H1 (cell line): ENCODE measurements around the gene CCDC8. TPM values are rescaled to one million over a fixed set of nuclear protein-coding genes. Genes with fewer than 3 reads are reported as not detected.

ENCODE experiments used
- CTCF ChIA-PET: fragments of 300-600 bp; sonication (Branson Sonifier 250); formaldehyde crosslinking; loops from one replicate; lab custom pipeline; 2021; ENCODE audit not compliant: partially characterized antibody; lab: Charles Lee
- POLR2A ChIA-PET: fragments of 300-600 bp; sonication (Branson Sonifier 250); formaldehyde crosslinking; loops from one replicate; lab custom pipeline; 2021; ENCODE audit warnings: inconsistent platforms; ENCODE audit not compliant: partially characterized antibody; lab: Charles Lee
- DNase-seq, 2 experiments: peaks; one replicate each; pipeline versions ENCODE4 v3.0.0 to v3.0.0-alpha.2; 2010 to 2022; ENCODE audit warnings: low spot score in 2 of 2, low read depth in 1 of 2, mixed read lengths in 1 of 2
- FAIRE-seq: peaks from 2 replicates; lab custom pipeline; 2011; peaks lifted over from hg19 to GRCh38; lab: Jason Lieb, UNC
- H2AFZ ChIP-seq: 2 replicates; pipeline ENCODE4 v1.8.1; 2012; ENCODE audit warnings: low read length, inconsistent platforms
- H2AK5ac ChIP-seq: 2 replicates; pipeline ENCODE4 v1.6.1; 2013; ENCODE audit warnings: low read depth, low read length
- H2BK120ac ChIP-seq: replicated peaks from 2 replicates; pipeline ENCODE3; 2013; ENCODE audit warnings: low read depth, low read length, inconsistent platforms
- H2BK12ac ChIP-seq: 2 replicates; pipeline ENCODE4 v1.6.1; 2013; ENCODE audit warnings: low read depth, low read length
- H2BK15ac ChIP-seq: 2 replicates; pipeline ENCODE4 v1.6.1; 2013; ENCODE audit warnings: low read length
- H2BK20ac ChIP-seq: 2 replicates; pipeline ENCODE4 v1.6.1; 2013; ENCODE audit warnings: low read length
- H2BK5ac ChIP-seq: 2 replicates; pipeline ENCODE4 v1.6.1; 2013; ENCODE audit warnings: low read depth, low read length
- H3K14ac ChIP-seq: 2 replicates; pipeline ENCODE4 v1.6.1; 2013; ENCODE audit warnings: inconsistent platforms; ENCODE audit not compliant: insufficient read length
- H3K18ac ChIP-seq: 2 replicates; pipeline ENCODE4 v1.6.1; 2013; ENCODE audit warnings: low read length; ENCODE audit errors: extremely low read depth
- H3K23ac ChIP-seq: 2 replicates; pipeline ENCODE4 v1.6.1; 2013; ENCODE audit warnings: inconsistent platforms; ENCODE audit not compliant: insufficient read length
- H3K23me2 ChIP-seq: 2 replicates; pipeline ENCODE4 v1.6.1; 2013; ENCODE audit warnings: low read depth, low read length
- H3K27ac ChIP-seq: 2 replicates; pipeline ENCODE4 v1.6.1; 2011; ENCODE audit warnings: low read depth, low read length, inconsistent platforms
- H3K27me3 ChIP-seq, 4 experiments: replicated peaks in 1 of 4; 1 replicate in 1 of 4; 2 replicates in 3 of 4; pipeline versions ENCODE4 v1.6.1 to v1.8.1; 2011 to 2013; ENCODE audit warnings: low read length in 3 of 4, mild to moderate bottlenecking in 3 of 4, inconsistent platforms in 2 of 4, mixed read lengths in 2 of 4, moderate library complexity in 1 of 4; ENCODE audit not compliant: control insufficient read depth in 3 of 4, insufficient read depth in 3 of 4; ENCODE audit errors: extremely low read depth in 1 of 4
- H3K36me3 ChIP-seq, 4 experiments: 2 replicates each; pipeline versions ENCODE4 v1.6.1 to v1.8.1; 2011 to 2013; ENCODE audit warnings: mild to moderate bottlenecking in 4 of 4, low read length in 3 of 4, moderate library complexity in 2 of 4, control low read depth in 1 of 4, inconsistent platforms in 1 of 4; ENCODE audit not compliant: insufficient read depth in 4 of 4, control insufficient read depth in 2 of 4
- H3K4ac ChIP-seq: replicated peaks from 2 replicates; pipeline ENCODE3; 2013; ENCODE audit warnings: low read length, low read depth, mixed read lengths, inconsistent platforms; ENCODE audit not compliant: insufficient read length
- H3K4me1 ChIP-seq, 4 experiments: replicated peaks in 1 of 4; 1 replicate in 1 of 4; 2 replicates in 3 of 4; pipeline versions ENCODE4 v1.6.1 to v1.8.1; 2011 to 2013; ENCODE audit warnings: low read length in 3 of 4, inconsistent platforms in 2 of 4, mixed read lengths in 1 of 4; ENCODE audit not compliant: insufficient read depth in 4 of 4, control insufficient read depth in 3 of 4
- H3K4me2 ChIP-seq, 2 experiments: 2 replicates each; pipeline versions ENCODE4 v1.6.1 to v1.8.1; 2011 to 2013; ENCODE audit warnings: low read depth in 2 of 2, low read length in 2 of 2, control low read depth in 1 of 2, inconsistent platforms in 1 of 2, mild to moderate bottlenecking in 1 of 2; ENCODE audit not compliant: insufficient read depth in 1 of 2
- H3K4me3 ChIP-seq, 4 experiments: fragments of 200-600, 300-600 bp in 1 of 4; sonication (generic), shearing (Covaris generic), sonication (Bioruptor Twin) in 1 of 4; 2 replicates each; pipeline versions ENCODE4 v1.5.1 to v1.8.1; 2011 to 2016; ENCODE audit warnings: low read length in 4 of 4, low read depth in 3 of 4, control low read depth in 2 of 4, inconsistent platforms in 2 of 4, mild to moderate bottlenecking in 2 of 4, mixed read lengths in 1 of 4, moderate library complexity in 1 of 4; ENCODE audit not compliant: insufficient read depth in 2 of 4; ENCODE audit errors: extremely low read depth in 1 of 4
- H3K56ac ChIP-seq: replicated peaks from 2 replicates; pipeline ENCODE3; 2013; ENCODE audit warnings: low read depth, mild to moderate bottlenecking, mixed read lengths, low read length, inconsistent platforms; ENCODE audit not compliant: insufficient read length
- H3K79me1 ChIP-seq: 2 replicates; pipeline ENCODE4 v1.6.1; 2013; ENCODE audit warnings: low read depth, low read length, control low read depth
- H3K79me2 ChIP-seq, 2 experiments: 2 replicates each; pipeline versions ENCODE4 v1.6.1 to v1.8.1; 2012 to 2013; ENCODE audit warnings: low read length in 2 of 2, mild to moderate bottlenecking in 2 of 2, inconsistent platforms in 1 of 2; ENCODE audit not compliant: insufficient read depth in 2 of 2, control insufficient read depth in 1 of 2
- H3K9ac ChIP-seq, 4 experiments: replicated peaks in 1 of 4; 1 replicate in 1 of 4; 2 replicates in 3 of 4; pipeline versions ENCODE4 v1.6.1 to v1.8.1; 2011 to 2013; ENCODE audit warnings: low read depth in 3 of 4, low read length in 3 of 4, control low read depth in 2 of 4, mild to moderate bottlenecking in 2 of 4, moderate library complexity in 2 of 4, inconsistent platforms in 1 of 4; ENCODE audit errors: extremely low read depth in 1 of 4
- H3K9me3 ChIP-seq, 2 experiments: 2 replicates each; pipeline versions ENCODE4 v1.6.1 to v1.8.1; 2012 to 2013; ENCODE audit warnings: mild to moderate bottlenecking in 2 of 2, moderate library complexity in 2 of 2, control low read depth in 1 of 2, inconsistent platforms in 1 of 2, low read depth in 1 of 2, low read length in 1 of 2, mixed read lengths in 1 of 2; ENCODE audit not compliant: insufficient read depth in 2 of 2
- H4K20me1 ChIP-seq, 2 experiments: replicated peaks in 1 of 2; 2 replicates each; pipeline versions ENCODE3 to v1.8.1; 2011 to 2013; ENCODE audit warnings: inconsistent platforms in 2 of 2, low read length in 2 of 2, mild to moderate bottlenecking in 1 of 2; ENCODE audit not compliant: insufficient read depth in 2 of 2, control insufficient read depth in 1 of 2
- H4K5ac ChIP-seq: 2 replicates; pipeline ENCODE4 v1.6.1; 2013; ENCODE audit warnings: low read length, low read depth, mixed read lengths, inconsistent platforms; ENCODE audit not compliant: insufficient read length
- H4K8ac ChIP-seq: 2 replicates; pipeline ENCODE4 v1.8.0; 2013; ENCODE audit warnings: mild to moderate bottlenecking, moderate library complexity, low read length, inconsistent platforms; ENCODE audit not compliant: insufficient read depth; ENCODE audit errors: extremely low read depth
- H4K91ac ChIP-seq: replicated peaks from 2 replicates; pipeline ENCODE3; 2013; ENCODE audit warnings: low read length, mixed read lengths, inconsistent platforms; ENCODE audit not compliant: insufficient read length
- CBX5 ChIP-seq: fragments of 300-800, 300-1000 bp; sonication (generic); IDR thresholded peaks from 2 replicates; pipeline ENCODE4 v1.7.1; 2016; ENCODE audit warnings: antibody characterized with exemption, low read length, low read depth
- CREB1 ChIP-seq: IDR thresholded peaks from 2 replicates; pipeline ENCODE4 v1.6.1; 2012; ENCODE audit warnings: inconsistent platforms
- HDAC2 ChIP-seq, 2 experiments: fragments of 300-600 bp in 1 of 2; sonication (generic) in 1 of 2; IDR thresholded peaks; 2 replicates each; pipeline ENCODE4 v1.6.1; 2011 to 2012; ENCODE audit warnings: low read depth in 2 of 2, low read length in 2 of 2, mild to moderate bottlenecking in 2 of 2, moderate library complexity in 2 of 2, borderline replicate concordance in 1 of 2, inconsistent platforms in 1 of 2
- HDAC6 ChIP-seq: IDR thresholded peaks from one replicate; pipeline ENCODE4 v1.7.1; 2012; ENCODE audit warnings: low read depth, mild to moderate bottlenecking, inconsistent platforms, low read length, moderate library complexity
- KDM5A ChIP-seq: fragments of 200-600 bp; IDR thresholded peaks from 2 replicates; pipeline ENCODE4 v1.7.1; 2012; ENCODE audit warnings: mild to moderate bottlenecking, low read length, inconsistent platforms, mixed read lengths
- PHF8 ChIP-seq: fragments of 200-600 bp; sonication (generic); conservative IDR thresholded peaks from 2 replicates; pipeline ENCODE4 v1.7.1; 2012; ENCODE audit warnings: low read depth, mild to moderate bottlenecking, inconsistent platforms, low read length, moderate library complexity
- POLR2A ChIP-seq, 2 experiments: IDR thresholded peaks; 1 replicate in 1 of 2; 2 replicates in 1 of 2; pipeline ENCODE4 v1.6.1; 2011; ENCODE audit warnings: low read depth in 2 of 2, low read length in 2 of 2, mild to moderate bottlenecking in 2 of 2; ENCODE audit errors: control extremely low read depth in 1 of 2
- POLR2AphosphoS5 ChIP-seq: IDR thresholded peaks from 2 replicates; pipeline ENCODE4 v1.6.1; 2011; ENCODE audit warnings: low read depth, low read length
- RAD21 ChIP-seq, 2 experiments: IDR thresholded peaks in 1 of 2; conservative IDR thresholded peaks in 1 of 2; 2 replicates each; pipeline ENCODE4 v1.6.1; 2011; ENCODE audit warnings: low read depth in 2 of 2, low read length in 2 of 2, improper control_type of control experiment in 1 of 2, inconsistent platforms in 1 of 2, mild to moderate bottlenecking in 1 of 2, moderate library complexity in 1 of 2
- RBBP5 ChIP-seq: IDR thresholded peaks from 2 replicates; pipeline ENCODE4 v1.7.1; 2012; ENCODE audit warnings: low read depth, mild to moderate bottlenecking, inconsistent platforms, low read length, moderate library complexity, borderline replicate concordance
- SAP30 ChIP-seq: fragments of 300-600 bp; sonication (generic); IDR thresholded peaks from 2 replicates; pipeline ENCODE4 v1.7.1; 2012; ENCODE audit warnings: low read length, moderate library complexity, mild to moderate bottlenecking, inconsistent platforms; ENCODE audit not compliant: insufficient read depth, insufficient replicate concordance
- SIRT6 ChIP-seq: IDR thresholded peaks from one replicate; pipeline ENCODE4 v1.7.1; 2012; ENCODE audit warnings: low read length, inconsistent platforms
- SIX5 ChIP-seq: IDR thresholded peaks from 2 replicates; pipeline ENCODE4 v1.6.1; 2011; ENCODE audit warnings: mild to moderate bottlenecking, low read depth, low read length
- SRF ChIP-seq: IDR thresholded peaks from 2 replicates; pipeline ENCODE4 v1.6.1; 2011; ENCODE audit warnings: mild to moderate bottlenecking, low read depth, low read length, moderate library complexity
- TAF1 ChIP-seq: IDR thresholded peaks from 2 replicates; pipeline ENCODE4 v1.6.1; 2011; ENCODE audit warnings: mild to moderate bottlenecking, low read depth, low read length
- WGBS, 2 experiments: shearing (Covaris generic) in 1 of 2; methylation state at CpG; one replicate each; pipeline versions ENCODE4 v1.1.6 to v1.1.7; 2013 to 2015; ENCODE audit warnings: low lambda C conversion rate in 2 of 2, mixed read lengths in 2 of 2, inconsistent platforms in 1 of 2, low coverage in 1 of 2, missing lambda C conversion rate in 1 of 2; ENCODE audit not compliant: insufficient replicate concordance in 2 of 2, insufficient coverage in 1 of 2, insufficient read length in 1 of 2; ENCODE audit errors: extremely low coverage in 1 of 2, missing lambda C conversion rate in 1 of 2; 5-methylcytosine and 5-hydroxymethylcytosine counted together
- polyA plus RNA-seq, 7 experiments: library from polyadenylated mRNA; depleted of rRNA in 3 of 7; stranded (reverse) in 5 of 7; unstranded in 2 of 7; fragments of >200 nt in 5 of 7; fragments of 200-250 nt in 2 of 7; gene quantifications; 1 replicate in 5 of 7; 2 replicates in 1 of 7; 4 replicates in 1 of 7; pipeline versions ENCODE4 v1.2.1 to v1.2.3, GENCODE V29; 2011 to 2013; ENCODE audit warnings: missing spikeins in 2 of 7, mixed read lengths in 2 of 7
- total RNA-seq: library from RNA; stranded (reverse); fragmentation: NEBNext Ultra II Directional; extraction: Animal tissue kit (Norgen Biotek cat#: 25700); gene quantifications from 2 replicates; pipeline ENCODE4 v1.2.1, GENCODE V29; 2021

The CCDC8 gene
- total and polyA plus RNA-seq, 2 of the 8 experiments (the other 6 are each of a cell fraction or from before 2014, with no cell fraction given): 4.9 to 13.6 TPM

DNA sequence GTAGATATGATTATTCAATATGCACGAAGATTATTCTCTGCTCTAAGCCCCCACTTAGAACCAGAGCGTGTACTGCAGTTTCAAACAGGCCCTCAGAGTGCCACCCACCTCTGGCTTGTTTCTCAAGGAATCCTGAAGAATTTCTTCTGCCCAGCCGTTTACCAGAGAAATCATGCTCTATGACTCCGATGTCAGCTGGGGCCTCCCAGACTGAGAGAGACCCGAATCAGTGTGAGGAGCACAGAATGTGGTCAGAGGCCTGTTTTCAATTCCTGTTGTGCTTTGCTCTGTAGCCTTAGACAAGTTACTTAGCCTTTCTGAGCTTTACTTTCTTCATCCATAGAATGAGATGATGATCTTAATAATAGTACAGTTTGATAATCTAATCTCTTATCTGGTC lies 9.8 kb upstream of the CCDC8 start:
- Histone ChIP-seq H3K23ac (no peak overlapping the region), H3K56ac (no peak overlapping the region), H4K5ac (no peak overlapping the region), H2BK15ac (no peak overlapping the region), H2BK5ac (no peak overlapping the region), H3K79me2 (no peaks in the 10 kb centered on the region), H3K9me3 (no peaks in the 10 kb centered on the region), H3K9ac (no peak overlapping the region), H3K36me3 (no peaks in the 10 kb centered on the region), H2AFZ (no peak overlapping the region), H4K20me1 (no peaks in the 10 kb centered on the region), H4K91ac (no peak overlapping the region), H3K4ac (no peak overlapping the region), H3K23me2 (peaks cover 4% of the 10 kb centered on the region), H2AK5ac (no peak overlapping the region), H2BK12ac (no peak overlapping the region), H3K79me1 (no peaks in the 10 kb centered on the region), H3K18ac (no peak overlapping the region), H3K14ac (no peak overlapping the region), H3K4me2 (no peak overlapping the region), H2BK20ac (no peak overlapping the region), H3K27ac (no peak overlapping the region), H3K4me1 (peaks cover 0 to 3% (median 1%) of the 10 kb centered on the region in 4 experiments; a peak in 5 of 7 replicates), H4K8ac (no peak overlapping the region), H3K4me3 (no peak overlapping the region), H2BK120ac (no peak overlapping the region), H3K27me3 (peaks cover 0 to 15% (median 11%) of the 10 kb centered on the region in 4 experiments; a peak in 5 of 7 replicates)
- FAIRE-seq (no peak), DNase-seq (no peak)
- 74% methylated on average over 5 of the region's 5 CpGs; no CpG with 5 or more reads in 1 of the 2 experiments for WGBS, 2 experiments
- ChIA-PET CTCF (no interaction called here), POLR2A (interaction anchor here (0.6 kb wide), 1 partner anchor 559 kb away, joined by 3 read pairs; no protein-coding TSS in a partner anchor)
- TF ChIP-seq RBBP5 (no peak), POLR2A (IDR thresholded peaks at IDR 0.05; ENCODE audit: control extremely low read depth in 1 of 2, low read depth in 2 of 2, low read length in 2 of 2) (no peak), KDM5A (no peak), HDAC6 (no peak), SRF (no peak), CBX5 (no peak), HDAC2 (IDR thresholded peaks at IDR 0.05; ENCODE audit: borderline replicate concordance in 1 of 2, low read depth in 2 of 2, low read length in 2 of 2) (no peak), RAD21 (IDR thresholded peaks at IDR 0.05 in 1 of 2, conservative IDR thresholded peaks at IDR 0.05 in 1 of 2; ENCODE audit: low read depth in 2 of 2, low read length in 2 of 2) (no peak), SIX5 (no peak), SIRT6 (no peak), TAF1 (no peak), PHF8 (no peak), POLR2AphosphoS5 (no peak), SAP30 (no peak), CREB1 (no peak)
